Activated T-helper 17 cell treated with anti-CD3 and anti-CD28 coated beads, Interleukin-2, amount 50 U/mL, for 72 hours (primary cell): Measurements from ENCODE around the gene ATXN1L. TPM values are rescaled to one million over a fixed set of nuclear protein-coding genes. Genes with fewer than 3 reads are reported as not detected.

Experiments used
- ATAC-seq: fragments of 150-1000 bp; cut with Tn5 transposase; replicated peaks from 2 replicates; pipeline ENCODE4 v1.10.0; 2021; ENCODE audit warnings: mild to moderate bottlenecking, moderate library complexity
- H3K27ac Mint-ChIP-seq: one replicate; pipeline ENCODE4 v1.8.0; 2022; ENCODE audit warnings: mixed read lengths
- H3K27me3 Mint-ChIP-seq: one replicate; pipeline ENCODE4 v1.8.0; 2022; ENCODE audit warnings: mixed read lengths
- H3K36me3 Mint-ChIP-seq: one replicate; pipeline ENCODE4 v1.8.0; 2022; ENCODE audit warnings: low read depth, mild to moderate bottlenecking, mixed read lengths
- H3K4me1 Mint-ChIP-seq: one replicate; pipeline ENCODE4 v1.8.0; 2022; ENCODE audit warnings: mixed read lengths
- H3K4me3 Mint-ChIP-seq: one replicate; pipeline ENCODE4 v1.8.0; 2022; ENCODE audit warnings: mild to moderate bottlenecking, mixed read lengths
- H3K9me3 Mint-ChIP-seq: one replicate; pipeline ENCODE4 v1.8.0; 2022; ENCODE audit warnings: mixed read lengths
- total RNA-seq, 2 donors: library from RNA; stranded (reverse); gene quantifications; one replicate each; pipeline ENCODE4 v1.2.3, GENCODE V29; 2022

ATXN1L gene
- total RNA-seq, 2 donors from 2014 or later, result 18.2 to 27.3 TPM

DNA sequence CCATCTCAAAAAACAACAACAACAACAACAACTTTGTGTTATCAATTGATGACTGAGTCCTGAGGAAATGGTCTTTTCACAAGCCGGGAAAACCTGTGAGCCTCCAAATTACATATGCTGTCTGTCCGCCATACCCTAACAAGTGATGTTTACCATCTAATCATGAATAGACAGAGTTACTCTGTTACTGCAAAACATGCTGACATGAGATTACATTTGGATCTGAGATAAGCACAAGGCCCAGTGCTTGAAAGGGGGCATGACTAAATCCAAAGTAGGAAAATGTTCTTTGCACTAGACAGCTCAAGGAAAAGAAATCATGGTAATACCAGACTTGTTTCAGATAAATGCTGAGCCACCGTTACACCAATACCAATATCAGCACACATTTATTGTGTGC lies 8.6 kb upstream of the ATXN1L start:
- Mint-ChIP-seq H3K27ac (no peak overlapping the region), H3K36me3 (peaks cover 3% of the 10 kb centered on the region), H3K27me3 (no peaks in the 10 kb centered on the region), H3K9me3 (no peaks in the 10 kb centered on the region), H3K4me1 (peaks cover 10% of the 10 kb centered on the region), H3K4me3 (no peak overlapping the region)
- no peak for ATAC-seq

DNA sequence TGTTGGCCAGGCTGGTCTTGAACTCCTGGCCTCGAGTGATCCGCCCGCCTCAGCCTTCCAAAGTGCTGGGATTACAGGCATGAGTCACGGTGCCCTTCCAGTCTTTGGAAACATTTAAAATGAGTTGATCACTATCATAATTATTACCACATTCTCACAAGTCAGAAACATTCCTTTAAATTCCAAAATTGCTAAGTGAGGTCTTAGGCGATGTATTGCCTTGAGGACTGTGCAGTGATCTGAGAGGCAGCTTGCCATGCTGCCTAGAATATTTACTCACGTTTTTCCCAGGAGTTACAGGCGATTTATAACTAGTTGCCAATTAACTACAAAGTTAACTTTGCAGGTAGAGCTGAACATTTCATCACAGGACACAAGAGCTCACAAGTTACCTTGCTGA lies 5.7 kb upstream of the ATXN1L start:
- H3K9me3 Mint-ChIP-seq, result peaks cover 3% of the 10 kb centered on the region
- H3K4me1 Mint-ChIP-seq, result peaks cover 9% of the 10 kb centered on the region
- no peak overlapping the region for H3K27ac Mint-ChIP-seq
- no peak overlapping the region for H3K4me3 Mint-ChIP-seq
- peaks cover 8% of the 10 kb centered on the region for H3K36me3 Mint-ChIP-seq
- ATAC-seq, result no peak
- no peaks in the 10 kb centered on the region for H3K27me3 Mint-ChIP-seq

DNA sequence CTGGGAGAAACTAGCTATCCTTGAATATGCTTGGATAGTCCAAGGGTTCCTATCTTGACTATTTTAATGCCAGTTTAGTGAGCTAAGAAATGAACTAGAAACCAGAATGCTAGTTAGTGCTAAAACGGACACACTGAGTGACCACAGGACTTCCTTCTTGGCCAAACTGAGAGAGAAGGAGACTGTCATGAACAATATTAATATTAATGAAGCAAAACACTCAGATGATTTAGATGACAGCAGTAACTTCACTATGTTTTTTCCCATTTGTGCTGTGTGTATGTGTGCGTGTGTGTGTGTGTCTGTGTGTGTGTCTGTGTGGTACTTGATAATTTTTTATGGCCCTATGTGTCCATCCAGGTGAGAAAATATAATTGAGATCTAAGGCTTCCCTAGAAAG lies 2.2 kb upstream of the ATXN1L start:
- no peak overlapping the region for H3K4me3 Mint-ChIP-seq
- no peaks in the 10 kb centered on the region for H3K27me3 Mint-ChIP-seq
- H3K27ac Mint-ChIP-seq, result peak overlapping the region; percentile 18
- peaks cover 36% of the 10 kb centered on the region for H3K36me3 Mint-ChIP-seq
- H3K9me3 Mint-ChIP-seq, result peaks cover 3% of the 10 kb centered on the region
- ATAC-seq, result no peak
- peaks cover 25% of the 10 kb centered on the region for H3K4me1 Mint-ChIP-seq

DNA sequence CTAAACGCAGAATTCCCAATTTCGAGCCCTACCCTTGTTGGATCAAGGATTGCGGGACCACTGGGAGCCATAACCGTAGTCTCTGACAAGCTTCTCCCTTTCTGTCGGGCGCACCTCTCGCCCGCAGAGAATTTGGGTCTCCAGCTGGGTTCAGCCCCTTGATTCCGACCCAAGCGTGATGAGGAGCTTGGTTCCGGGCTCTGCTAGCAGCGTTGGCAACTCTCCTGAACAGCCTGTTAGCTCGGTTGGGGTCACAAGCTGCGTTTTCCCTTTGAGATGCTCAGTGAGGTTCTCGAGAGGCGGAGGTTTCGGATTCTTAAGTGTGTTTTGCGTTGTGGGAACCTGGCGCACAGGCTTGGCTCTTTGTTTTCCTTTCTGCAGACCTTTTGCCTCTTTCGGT lies 655 bp downstream of the ATXN1L start:
- H3K36me3 Mint-ChIP-seq, result peaks cover 64% of the 10 kb centered on the region
- H3K9me3 Mint-ChIP-seq, result peaks cover 3% of the 10 kb centered on the region
- peaks cover 31% of the 10 kb centered on the region for H3K4me1 Mint-ChIP-seq
- peak overlapping the region; percentile 86 for H3K4me3 Mint-ChIP-seq
- H3K27ac Mint-ChIP-seq, result peak overlapping the region; percentile 87
- no peak for ATAC-seq
- H3K27me3 Mint-ChIP-seq, result no peaks in the 10 kb centered on the region

DNA sequence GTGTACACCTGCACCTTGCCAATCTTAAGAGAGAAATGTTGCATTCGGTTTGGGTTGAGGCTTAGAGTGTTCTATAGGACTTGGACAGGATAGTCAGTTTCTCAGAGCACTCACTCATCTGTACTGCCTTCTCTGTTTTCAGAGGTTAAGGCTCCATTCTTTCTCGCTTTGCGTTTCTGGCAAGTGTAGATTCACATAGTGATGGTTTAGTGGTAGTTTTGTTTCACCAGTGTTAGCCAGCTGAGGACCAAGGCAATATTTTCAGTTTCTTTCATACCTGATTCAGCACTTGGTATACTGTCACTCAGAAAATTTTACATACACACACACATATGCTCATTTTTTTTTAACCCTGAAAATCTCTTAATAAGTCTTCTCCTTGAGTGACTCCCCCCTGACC lies 1.3 kb downstream of the ATXN1L start:
- peaks cover 29% of the 10 kb centered on the region for H3K4me1 Mint-ChIP-seq
- H3K27me3 Mint-ChIP-seq, result no peaks in the 10 kb centered on the region

DNA sequence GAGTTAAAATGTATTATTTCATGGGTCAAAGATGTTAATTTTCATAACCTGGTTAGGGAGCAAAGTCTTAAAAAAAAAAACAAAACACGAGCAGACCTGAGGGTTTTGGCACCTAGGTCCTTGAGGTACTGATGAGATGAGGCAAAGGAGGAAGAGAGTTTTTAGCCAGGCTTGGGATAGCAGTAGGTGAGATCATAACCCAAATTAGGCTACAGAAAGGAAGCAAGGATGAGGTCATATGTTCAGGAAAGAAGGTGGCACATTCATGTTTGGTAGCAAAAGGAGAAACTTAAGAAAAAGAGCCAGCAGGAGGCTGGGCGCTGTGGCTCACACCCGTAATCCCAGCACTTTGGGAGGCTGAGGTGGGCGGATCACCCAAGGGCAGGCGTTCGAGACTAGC lies 2.8 kb downstream of the ATXN1L start:
- H3K27ac Mint-ChIP-seq, result no peak overlapping the region
- peaks cover 79% of the 10 kb centered on the region for H3K36me3 Mint-ChIP-seq
- no peak for ATAC-seq
- no peak overlapping the region for H3K4me3 Mint-ChIP-seq
- peaks cover 26% of the 10 kb centered on the region for H3K4me1 Mint-ChIP-seq
- H3K9me3 Mint-ChIP-seq, result no peaks in the 10 kb centered on the region
- no peaks in the 10 kb centered on the region for H3K27me3 Mint-ChIP-seq

More for the DNA sequence above, 1.3 kb downstream of the ATXN1L start:
- Mint-ChIP-seq H3K9me3 (peaks cover 3% of the 10 kb centered on the region), H3K27ac (peak overlapping the region; percentile 87), H3K4me3 (peak overlapping the region; percentile 86), H3K36me3 (peaks cover 68% of the 10 kb centered on the region)
- ATAC-seq, result no peak

DNA sequence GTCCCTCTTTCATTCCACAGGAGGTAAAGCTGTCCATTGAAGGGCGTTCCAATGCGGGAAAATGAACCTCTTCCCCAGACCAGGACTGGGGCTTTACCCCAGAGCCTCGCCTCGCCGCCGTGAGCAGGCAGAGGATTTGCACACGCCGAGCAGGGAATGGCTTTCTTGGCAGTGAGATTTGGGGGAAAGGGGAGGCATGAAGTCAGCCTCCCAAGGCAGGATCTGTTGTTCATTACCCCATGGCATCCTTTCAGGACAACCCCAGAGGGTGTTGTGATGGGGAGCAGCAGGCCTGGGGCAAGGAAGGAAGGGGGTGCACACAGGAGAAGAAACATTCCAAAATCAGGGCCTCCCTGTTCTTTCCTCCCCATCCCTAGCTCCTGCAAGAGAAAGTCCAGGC lies 6.0 kb downstream of the ATXN1L start:
- Mint-ChIP-seq H3K9me3 (no peaks in the 10 kb centered on the region), H3K27me3 (no peaks in the 10 kb centered on the region), H3K36me3 (peaks cover 84% of the 10 kb centered on the region), H3K27ac (peak overlapping the region; percentile 76), H3K4me1 (peaks cover 54% of the 10 kb centered on the region), H3K4me3 (no peak overlapping the region)
- no peak for ATAC-seq

DNA sequence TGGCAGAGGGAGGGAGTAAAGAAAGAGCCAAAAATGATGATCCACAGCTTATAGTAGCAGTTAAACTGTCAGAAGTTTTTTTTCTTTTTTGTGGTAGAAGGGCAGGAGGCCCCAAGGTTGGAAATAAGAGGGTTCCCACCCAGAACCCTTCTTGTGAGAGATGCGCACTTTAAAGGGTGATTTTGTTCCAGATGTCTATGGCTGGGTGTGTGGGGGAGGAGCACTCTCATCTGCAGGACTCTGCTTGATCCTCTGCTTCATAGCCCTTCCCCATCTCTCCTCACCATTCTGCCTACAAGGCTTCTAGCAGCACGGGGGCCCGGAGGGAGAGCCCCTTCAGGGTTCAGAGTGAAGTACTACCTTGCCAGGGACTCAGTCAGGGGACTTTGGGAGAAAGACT lies 6.4 kb downstream of the ATXN1L start:
- Mint-ChIP-seq H3K4me3 (no peak overlapping the region), H3K36me3 (peaks cover 82% of the 10 kb centered on the region), H3K27ac (peak overlapping the region; percentile 76), H3K9me3 (no peaks in the 10 kb centered on the region), H3K4me1 (peaks cover 52% of the 10 kb centered on the region), H3K27me3 (no peaks in the 10 kb centered on the region)
- no peak for ATAC-seq

DNA sequence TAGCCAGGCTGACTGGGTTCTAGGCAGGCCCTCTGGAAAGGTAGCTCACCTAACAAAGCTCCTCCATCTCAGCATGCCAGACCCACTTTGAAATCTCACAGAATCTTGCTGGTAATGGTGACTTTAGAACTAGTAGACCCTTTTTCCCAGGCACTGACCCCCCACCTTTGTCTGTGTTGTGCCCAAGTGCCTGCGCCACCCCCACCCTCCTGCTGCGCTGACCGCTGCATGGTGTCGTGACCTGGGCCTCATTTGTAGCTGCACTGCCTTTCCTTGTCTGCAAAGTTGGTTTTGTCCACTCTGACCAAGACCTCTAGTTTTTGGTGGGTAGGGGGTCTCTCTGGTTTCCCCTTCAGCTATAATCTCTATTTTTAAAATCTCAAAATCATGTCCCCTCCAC lies 6.8 kb downstream of the ATXN1L start:
- no peak for ATAC-seq
- Mint-ChIP-seq H3K9me3 (no peaks in the 10 kb centered on the region), H3K4me3 (no peak overlapping the region), H3K4me1 (peaks cover 49% of the 10 kb centered on the region), H3K36me3 (peaks cover 82% of the 10 kb centered on the region), H3K27ac (peak overlapping the region; percentile 76), H3K27me3 (no peaks in the 10 kb centered on the region)

DNA sequence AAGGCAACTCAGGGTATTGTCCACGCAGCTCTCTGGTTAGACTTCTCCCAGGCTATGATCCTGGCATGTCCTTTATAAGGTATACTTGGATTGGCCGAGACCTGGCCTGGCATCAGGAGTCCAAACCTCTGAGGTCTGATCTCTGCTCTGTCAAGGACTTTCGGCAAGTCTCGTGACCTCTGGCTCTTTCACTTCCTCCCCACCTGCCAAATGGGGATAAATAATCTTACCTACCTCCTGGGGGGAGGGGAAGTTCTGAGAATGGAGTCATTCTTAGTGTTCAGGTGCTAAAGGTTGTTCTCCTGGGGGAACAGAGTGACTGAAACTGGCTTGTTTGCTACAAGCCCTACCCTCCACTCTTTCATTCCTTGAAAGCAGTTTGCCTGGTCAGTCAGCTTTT lies 7.6 kb downstream of the ATXN1L start:
- peaks cover 40% of the 10 kb centered on the region for H3K4me1 Mint-ChIP-seq
- no peak for ATAC-seq
- peak overlapping the region; percentile 61 for H3K27ac Mint-ChIP-seq
- H3K27me3 Mint-ChIP-seq, result no peaks in the 10 kb centered on the region
- no peak overlapping the region for H3K4me3 Mint-ChIP-seq
- peaks cover 79% of the 10 kb centered on the region for H3K36me3 Mint-ChIP-seq
- H3K9me3 Mint-ChIP-seq, result no peaks in the 10 kb centered on the region

DNA sequence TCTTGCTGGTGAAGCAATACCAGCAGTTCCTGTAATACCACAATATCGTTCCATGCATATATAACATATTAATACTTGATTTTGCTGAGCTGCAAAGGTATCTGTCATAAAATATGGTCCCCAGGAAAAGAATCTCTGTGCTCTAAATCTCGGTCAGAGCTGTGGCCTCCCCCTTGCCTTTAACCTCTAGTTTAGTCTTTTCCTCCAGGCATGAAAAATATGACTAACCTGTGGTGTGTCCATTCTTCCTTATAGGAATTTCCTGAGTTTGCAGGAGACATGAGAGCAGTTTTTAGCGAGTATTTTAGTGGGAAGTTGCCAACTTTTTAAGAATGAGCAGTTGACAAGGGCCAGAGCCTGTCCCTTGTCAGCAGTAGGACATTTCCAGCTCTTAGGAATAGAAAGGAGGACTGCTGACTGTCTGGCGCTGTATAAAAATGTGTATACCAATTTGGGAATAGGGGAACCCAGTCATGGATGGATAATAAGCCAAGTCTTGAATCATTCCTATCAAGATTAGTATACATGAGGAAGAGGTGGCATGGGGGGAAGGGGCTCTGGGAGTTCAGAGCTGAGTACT lies 8.7 kb downstream of the ATXN1L start:
- H3K9me3 Mint-ChIP-seq, result no peaks in the 10 kb centered on the region
- H3K36me3 Mint-ChIP-seq, result peaks cover 79% of the 10 kb centered on the region
- peaks cover 38% of the 10 kb centered on the region for H3K4me1 Mint-ChIP-seq
- no peak overlapping the region for H3K4me3 Mint-ChIP-seq
- H3K27ac Mint-ChIP-seq, result peak overlapping the region; percentile 61
- no peaks in the 10 kb centered on the region for H3K27me3 Mint-ChIP-seq
- no peak for ATAC-seq

DNA sequence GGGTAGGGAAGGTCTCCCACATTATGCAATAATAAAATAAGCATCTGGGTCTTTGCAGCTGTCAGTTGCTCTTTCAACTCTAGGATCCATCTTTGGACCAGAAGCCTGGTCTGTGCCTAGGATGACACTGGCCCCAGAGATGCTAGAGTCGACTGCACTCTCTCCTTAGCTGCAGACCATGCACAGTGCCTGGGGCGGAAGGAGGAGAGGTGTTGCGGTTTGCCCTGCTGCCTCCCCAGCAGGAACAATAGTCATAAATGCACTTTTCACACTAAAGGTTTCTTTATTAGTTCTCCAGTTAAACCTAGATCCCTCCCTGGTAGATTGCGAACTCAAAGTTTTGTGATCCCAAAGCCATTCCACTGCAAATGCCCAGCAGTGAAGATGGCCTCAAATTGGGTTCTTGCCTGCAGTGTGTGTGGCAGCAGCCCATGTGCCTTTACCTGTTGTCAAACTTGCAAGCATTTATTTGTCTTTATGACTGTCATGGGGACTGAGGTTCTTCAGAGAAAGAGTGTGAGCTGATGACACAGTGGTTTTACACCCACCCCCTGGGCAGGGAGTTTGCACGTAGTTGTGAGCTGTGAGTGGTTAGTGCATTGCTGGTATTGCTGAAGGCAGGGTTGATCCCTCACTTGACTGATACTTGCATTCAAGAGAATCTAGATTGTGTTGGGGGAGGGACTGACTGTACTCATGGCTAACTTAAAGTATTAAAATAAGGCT lies 10.3 kb downstream of the ATXN1L start:
- peak overlapping the region; percentile 61 for H3K27ac Mint-ChIP-seq
- ATAC-seq, result peak; percentile 93
- peaks cover 75% of the 10 kb centered on the region for H3K36me3 Mint-ChIP-seq
- peaks cover 32% of the 10 kb centered on the region for H3K4me1 Mint-ChIP-seq
- no peaks in the 10 kb centered on the region for H3K9me3 Mint-ChIP-seq
- H3K4me3 Mint-ChIP-seq, result peak overlapping the region; percentile 24
- no peaks in the 10 kb centered on the region for H3K27me3 Mint-ChIP-seq

DNA sequence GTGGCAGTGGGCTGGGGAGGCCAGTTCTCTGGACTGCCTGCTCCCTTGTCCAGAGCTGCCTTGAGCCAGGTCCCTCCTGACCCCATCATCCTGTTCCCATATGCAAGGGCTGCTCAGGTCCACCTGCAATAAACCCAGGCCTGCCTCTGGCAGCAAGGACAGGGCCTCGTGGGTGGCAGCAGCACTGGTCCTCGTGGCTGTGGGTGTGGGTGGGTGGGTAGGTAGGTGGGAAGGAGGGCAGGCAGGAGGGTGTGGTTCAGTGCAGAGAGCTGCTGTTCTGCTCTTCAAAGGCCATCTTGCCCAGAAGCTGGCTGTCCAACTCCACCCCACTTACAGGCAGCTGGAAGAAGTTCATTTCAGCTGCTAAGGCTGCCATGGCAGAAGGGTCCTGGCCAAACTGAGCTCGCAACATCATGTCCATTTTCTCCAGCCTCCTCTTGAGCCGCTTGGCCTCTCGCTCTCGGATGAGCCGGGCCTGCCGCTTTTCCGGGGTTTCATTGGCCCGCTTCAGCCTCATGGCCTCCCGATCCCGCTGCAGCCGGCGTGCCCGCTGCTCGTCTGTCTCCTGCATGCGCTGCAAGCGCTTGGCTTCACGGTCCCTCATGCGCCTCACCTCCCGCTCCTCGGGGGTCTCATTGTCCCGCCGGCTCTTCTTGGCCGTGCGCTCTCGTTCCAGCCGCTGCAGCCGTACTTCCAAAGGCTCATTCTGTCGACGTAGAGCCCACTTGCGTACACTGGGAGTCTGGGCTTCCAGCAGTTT lies 14.2 kb downstream of the ATXN1L start:
- H3K27ac Mint-ChIP-seq, result no peak overlapping the region
- peaks cover 18% of the 10 kb centered on the region for H3K4me1 Mint-ChIP-seq
- no peak for ATAC-seq
- no peak overlapping the region for H3K4me3 Mint-ChIP-seq
- no peaks in the 10 kb centered on the region for H3K9me3 Mint-ChIP-seq
- H3K36me3 Mint-ChIP-seq, result peaks cover 67% of the 10 kb centered on the region
- no peaks in the 10 kb centered on the region for H3K27me3 Mint-ChIP-seq

DNA sequence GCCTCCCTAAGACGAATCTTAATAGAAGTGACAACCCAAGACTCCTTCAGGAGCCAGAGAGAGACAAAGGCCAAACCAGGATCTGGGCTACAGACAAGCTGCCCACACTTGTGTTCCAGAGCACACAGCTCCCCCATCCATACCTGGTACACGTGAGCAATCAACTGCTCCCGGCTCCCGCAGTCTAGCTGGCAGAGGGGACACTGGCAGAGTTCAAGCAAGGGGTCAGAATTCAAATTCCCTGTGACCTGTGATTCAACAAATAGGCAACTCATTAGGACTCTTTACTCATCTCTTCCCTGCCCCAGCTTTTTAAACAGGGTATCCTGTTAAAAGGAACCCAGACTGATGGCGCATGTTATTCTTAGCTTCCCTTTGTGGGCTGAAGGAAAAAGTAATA lies 18.2 kb downstream of the ATXN1L start:
- peaks cover 76% of the 10 kb centered on the region for H3K36me3 Mint-ChIP-seq
- no peaks in the 10 kb centered on the region for H3K4me1 Mint-ChIP-seq
- no peaks in the 10 kb centered on the region for H3K9me3 Mint-ChIP-seq
- no peak overlapping the region for H3K4me3 Mint-ChIP-seq
- ATAC-seq, result no peak
- no peak overlapping the region for H3K27ac Mint-ChIP-seq
- H3K27me3 Mint-ChIP-seq, result no peaks in the 10 kb centered on the region
